Neural crest cell (in vitro differentiated cells): ENCODE results near the gene CCDC149. TPM values are rescaled to one million over a fixed set of nuclear protein-coding genes. Genes with fewer than 3 reads are reported as not detected.

Source experiments
- DNase-seq: peaks from one replicate; pipeline ENCODE4 v3.0.0; 2021; ENCODE audit warnings: low read depth, mixed read lengths, low spot score
- H3K27ac Mint-ChIP-seq: one replicate; pipeline ENCODE4 v1.8.0; 2021; ENCODE audit warnings: mild to moderate bottlenecking, mixed read lengths; ENCODE audit not compliant: unreplicated experiment
- H3K27me3 Mint-ChIP-seq: 2 replicates; pipeline ENCODE4 v1.8.0; 2021; ENCODE audit warnings: low read depth, mild to moderate bottlenecking, mixed read lengths
- H3K36me3 Mint-ChIP-seq: 2 replicates; pipeline ENCODE4 v1.8.0; 2021; ENCODE audit warnings: low read depth, mild to moderate bottlenecking, mixed read lengths
- H3K4me1 Mint-ChIP-seq: 2 replicates; pipeline ENCODE4 v1.8.0; 2021; ENCODE audit warnings: mixed read lengths
- H3K4me3 Mint-ChIP-seq: one replicate; pipeline ENCODE4 v1.8.0; 2021; ENCODE audit warnings: mild to moderate bottlenecking, mixed read lengths
- H3K9me3 Mint-ChIP-seq: 2 replicates; pipeline ENCODE4 v1.8.0; 2021; ENCODE audit warnings: mixed read lengths
- CTCF ChIP-seq: fragments of 200-600 bp; sonication (generic); conservative IDR thresholded peaks from 2 replicates; pipeline ENCODE4 v1.5.0; 2021; ENCODE audit warnings: antibody characterized with exemption, mild to moderate bottlenecking
- total RNA-seq: library from RNA; stranded (reverse); gene quantifications from 2 replicates; pipeline ENCODE4 v1.2.1, GENCODE V29; 2021

CCDC149 gene
- total RNA-seq, 1 donor from 2014 or later, result 11.9 TPM

- no peak for TF ChIP-seq CTCF
- no peak for DNase-seq
- no peaks in the 10 kb centered on the region for H3K36me3 Mint-ChIP-seq
- H3K4me3 Mint-ChIP-seq, result no peak overlapping the region
- no peaks in the 10 kb centered on the region for H3K9me3 Mint-ChIP-seq
- peaks cover 20% of the 10 kb centered on the region for H3K4me1 Mint-ChIP-seq
- H3K27ac Mint-ChIP-seq, result no peak overlapping the region
- no peaks in the 10 kb centered on the region for H3K27me3 Mint-ChIP-seq
These were observed 32.7 kb downstream of the CCDC149 start for GRCh38 chr4:24880186-24880585.

GRCh38 chr4:24878636-24879016 lies 34.2 kb downstream of the CCDC149 start:
- Mint-ChIP-seq H3K27me3 (no peaks in the 10 kb centered on the region), H3K27ac (no peak overlapping the region), H3K36me3 (peaks cover 3% of the 10 kb centered on the region), H3K9me3 (no peaks in the 10 kb centered on the region), H3K4me3 (no peak overlapping the region), H3K4me1 (peaks cover 11% of the 10 kb centered on the region)
- TF ChIP-seq CTCF, result no peak
- DNase-seq, result no peak

GRCh38 chr4:24877868-24878635 lies 34.8 kb downstream of the CCDC149 start:
- H3K36me3 Mint-ChIP-seq, result peaks cover 3% of the 10 kb centered on the region
- H3K4me1 Mint-ChIP-seq, result peaks cover 11% of the 10 kb centered on the region
- H3K27me3 Mint-ChIP-seq, result no peaks in the 10 kb centered on the region
- H3K9me3 Mint-ChIP-seq, result no peaks in the 10 kb centered on the region
- H3K4me3 Mint-ChIP-seq, result no peak overlapping the region
- DNase-seq, result no peak
- H3K27ac Mint-ChIP-seq, result no peak overlapping the region
- TF ChIP-seq CTCF, result no peak

GRCh38 chr4:24876431-24876830 lies 36.4 kb downstream of the CCDC149 start:
- no peak for TF ChIP-seq CTCF
- no peaks in the 10 kb centered on the region for H3K27me3 Mint-ChIP-seq

GRCh38 chr4:24872720-24873119 lies 40.1 kb downstream of the CCDC149 start:
- Mint-ChIP-seq H3K27ac (no peak overlapping the region), H3K4me1 (peaks cover 2% of the 10 kb centered on the region), H3K9me3 (no peaks in the 10 kb centered on the region)

More at GRCh38 chr4:24876431-24876830, 36.4 kb downstream of the CCDC149 start:
- Mint-ChIP-seq H3K9me3 (no peaks in the 10 kb centered on the region), H3K27ac (no peak overlapping the region), H3K36me3 (peaks cover 3% of the 10 kb centered on the region), H3K4me1 (peaks cover 11% of the 10 kb centered on the region), H3K4me3 (no peak overlapping the region)
- no peak for DNase-seq

More at GRCh38 chr4:24872720-24873119, 40.1 kb downstream of the CCDC149 start:
- peaks cover 8% of the 10 kb centered on the region for H3K36me3 Mint-ChIP-seq
- no peak overlapping the region for H3K4me3 Mint-ChIP-seq
- no peak for TF ChIP-seq CTCF
- no peak for DNase-seq
- H3K27me3 Mint-ChIP-seq, result no peaks in the 10 kb centered on the region
